PC-9 (cell line): ENCODE data around the gene RBM19. TPM values are rescaled to one million over a fixed set of nuclear protein-coding genes. Genes with fewer than 3 reads are reported as not detected.

Source experiments
- BruUV-seq: library from RNA; stranded (reverse); fragments of 400-500 nt; replicated peaks from 2 replicates; lab custom pipeline; 2021; lab: Mats Ljungman, UMichigan
- CTCF ChIA-PET: fragments of 300-600 bp; sonication (Branson Sonifier 250); formaldehyde crosslinking; loops from one replicate; lab custom pipeline; 2022; ENCODE audit warnings: antibody characterized with exemption; lab: Charles Lee
- POLR2A ChIA-PET: fragments of 300-600 bp; sonication (Branson Sonifier 250); formaldehyde crosslinking; loops from one replicate; lab custom pipeline; 2022; ENCODE audit warnings: antibody characterized with exemption; ENCODE audit not compliant: unreplicated experiment; lab: Charles Lee
- DNase-seq, 2 experiments: peaks; one replicate each; pipeline versions ENCODE4 v3.0.0 to v3.0.0-alpha.2; 2015 to 2022; ENCODE audit warnings: mixed read lengths in 1 of 2
- H2AFZ ChIP-seq: fragments of 200-600 bp; sonication (generic); 2 replicates; pipeline ENCODE4 v1.8.1; 2017; ENCODE audit warnings: antibody characterized with exemption
- H3F3A ChIP-seq: fragments of 200-600 bp; sonication (generic); 2 replicates; pipeline ENCODE4 v1.8.1; 2017; ENCODE audit warnings: antibody characterized with exemption, mild to moderate bottlenecking, low read depth; ENCODE audit not compliant: insufficient read depth
- H3K27ac ChIP-seq: fragments of 200-600 bp; sonication (generic); 2 replicates; pipeline ENCODE4 v1.6.1; 2016; ENCODE audit warnings: mixed run types
- H3K27me3 ChIP-seq: fragments of 200-600 bp; sonication (generic); 2 replicates; pipeline ENCODE4 v1.6.1; 2016; ENCODE audit warnings: low read depth, mixed run types; ENCODE audit not compliant: insufficient read depth
- H3K36me3 ChIP-seq: fragments of 200-600 bp; sonication (generic); 2 replicates; pipeline ENCODE4 v1.6.1; 2016; ENCODE audit warnings: low read depth, mixed run types
- H3K4me1 ChIP-seq: fragments of 200-600 bp; sonication (generic); replicated peaks from 2 replicates; pipeline ENCODE4 v1.6.1; 2016; ENCODE audit warnings: mixed run types; ENCODE audit not compliant: insufficient read depth
- H3K4me2 ChIP-seq: fragments of 200-600 bp; sonication (generic); 2 replicates; pipeline ENCODE4 v1.6.1; 2017; ENCODE audit warnings: mixed run types
- H3K4me3 ChIP-seq: fragments of 200-600 bp; sonication (generic); 2 replicates; pipeline ENCODE4 v1.6.1; 2016; ENCODE audit warnings: mixed run types
- H3K79me2 ChIP-seq: fragments of 200-600 bp; sonication (generic); 2 replicates; pipeline ENCODE4 v1.6.1; 2017; ENCODE audit warnings: low read depth, mixed run types
- H3K9me2 ChIP-seq: fragments of 200-600 bp; sonication (generic); 2 replicates; pipeline ENCODE4 v1.8.1; 2017; ENCODE audit warnings: mild to moderate bottlenecking; ENCODE audit not compliant: insufficient read depth
- H3K9me3 ChIP-seq: fragments of 200-600 bp; sonication (generic); 2 replicates; pipeline ENCODE4 v1.8.1; 2016; ENCODE audit warnings: low read depth; ENCODE audit not compliant: insufficient read depth
- H4K20me1 ChIP-seq: fragments of 200-600 bp; sonication (generic); 2 replicates; pipeline ENCODE4 v1.8.1; 2017; ENCODE audit not compliant: insufficient read depth
- CTCF ChIP-seq: fragments of 200-600 bp; sonication (generic); conservative IDR thresholded peaks from 2 replicates; pipeline ENCODE4 v1.6.1; 2017; ENCODE audit warnings: mixed run types, antibody characterized with exemption, mild to moderate bottlenecking, moderate library complexity
- EZH2 ChIP-seq: fragments of 200-600 bp; sonication (generic); IDR thresholded peaks from 2 replicates; pipeline ENCODE4 v1.8.0; 2017; ENCODE audit warnings: antibody characterized with exemption, low read depth
- intact Hi-C: fragments of 100-400 bp; cut with micrococcal nuclease; formaldehyde crosslinking; loops from one replicate; pipeline ENCODE4 v1.10.0; 2022; ENCODE audit not compliant: unreplicated experiment
- total RNA-seq: library from RNA; stranded (reverse); gene quantifications from 2 replicates; pipeline ENCODE4 v1.2.3, GENCODE V29; 2021

RBM19 gene
- total RNA-seq, 1 experiment from 2014 or later: 23.8 TPM

- no peaks in the 10 kb centered on the region for H3F3A ChIP-seq
- no peak for DNase-seq
- ChIA-PET POLR2A (no interaction called here), CTCF (no interaction called here)
- no peak overlapping the region for H3K27ac ChIP-seq
- intact Hi-C loops: loop anchor here (5.0 kb wide), 2 partner anchors 149 to 864 kb away; no protein-coding TSS in a partner anchor
- H3K4me1 ChIP-seq: no peaks in the 10 kb centered on the region
- peaks cover 3% of the 10 kb centered on the region; the same call in 1 of the 2 replicates for H3K36me3 ChIP-seq
- H3K9me2 ChIP-seq: no peaks in the 10 kb centered on the region
- no TSS peak for BruUV-seq
- H3K27me3 ChIP-seq: no peaks in the 10 kb centered on the region
- no peak overlapping the region for H3K4me2 ChIP-seq
- H2AFZ ChIP-seq: no peak overlapping the region
- 0 out of 2 replicates have a peak, but pooled peaks cover 9% of the 10 kb centered on the region for H4K20me1 ChIP-seq
- H3K79me2 ChIP-seq: no peaks in the 10 kb centered on the region
- no peak for TF ChIP-seq EZH2
- no peak for TF ChIP-seq CTCF
- no peaks in the 10 kb centered on the region for H3K9me3 ChIP-seq
- no peak overlapping the region for H3K4me3 ChIP-seq
Measured at GRCh38 chr12:113910751-113911272, 55.3 kb downstream of the RBM19 start.

- no peak for TF ChIP-seq EZH2
- no peak for TF ChIP-seq CTCF
- Histone ChIP-seq H3K36me3 (peaks cover 3% of the 10 kb centered on the region; the same call in 1 of the 2 replicates), H3K9me3 (no peaks in the 10 kb centered on the region), H3K27me3 (no peaks in the 10 kb centered on the region), H3K79me2 (no peaks in the 10 kb centered on the region), H3K9me2 (no peaks in the 10 kb centered on the region), H3K4me1 (no peaks in the 10 kb centered on the region), H3F3A (no peaks in the 10 kb centered on the region), H2AFZ (no peak overlapping the region), H3K4me3 (no peak overlapping the region), H3K4me2 (no peak overlapping the region), H4K20me1 (0 out of 2 replicates have a peak, but pooled peaks cover 9% of the 10 kb centered on the region), H3K27ac (no peak overlapping the region)
- no TSS peak for BruUV-seq
- CTCF ChIA-PET: no interaction called here
- DNase-seq: no peak
- POLR2A ChIA-PET: no interaction called here
- intact Hi-C loops: loop anchor here (5.0 kb wide), 2 partner anchors 148 to 863 kb away; no protein-coding TSS in a partner anchor
Measured at GRCh38 chr12:113909776-113910420, 56.2 kb downstream of the RBM19 start.

GRCh38 chr12:113908584-113909100, 57.5 kb downstream of the RBM19 start:
- Histone ChIP-seq H3K4me3 (no peak overlapping the region), H3K27me3 (no peaks in the 10 kb centered on the region), H3K4me1 (no peaks in the 10 kb centered on the region), H3K9me2 (no peaks in the 10 kb centered on the region), H3K27ac (no peak overlapping the region), H3K36me3 (peaks cover 3% of the 10 kb centered on the region; the same call in 1 of the 2 replicates), H3F3A (no peaks in the 10 kb centered on the region), H4K20me1 (0 out of 2 replicates have a peak, but pooled peaks cover 9% of the 10 kb centered on the region), H3K9me3 (no peaks in the 10 kb centered on the region), H3K4me2 (no peak overlapping the region), H3K79me2 (no peaks in the 10 kb centered on the region), H2AFZ (no peak overlapping the region)
- POLR2A ChIA-PET: no interaction called here
- BruUV-seq: no TSS peak
- TF ChIP-seq CTCF: no peak
- no peak for TF ChIP-seq EZH2
- intact Hi-C loops: no loop called here
- no peak for DNase-seq
- CTCF ChIA-PET: no interaction called here
